RWPE1 (cell line): ENCODE data around the gene ASB2.

Experiments used
- CTCF ChIA-PET: fragments of 350-600 bp; sonication (Branson Sonifier 250); formaldehyde crosslinking; extraction: SDS; loops from one replicate; lab custom pipeline; 2021; lab: Yijun Ruan, JAX
- POLR2A ChIA-PET: fragments of 400-600 bp; formaldehyde crosslinking; extraction: SDS; loops from one replicate; lab custom pipeline; 2020; ENCODE audit warnings: antibody characterized with exemption; ENCODE audit not compliant: low non-redundant PET; lab: Yijun Ruan, JAX
- DNase-seq: peaks from one replicate; pipeline ENCODE4 v3.0.0; 2012; ENCODE audit warnings: low spot score
- H3K27ac ChIP-seq: fragments of 450-650 bp; 2 replicates; pipeline ENCODE4 v1.5.1; 2017
- TF ChIP-seq, protein P1 (sequence below): fragments of 450-650 bp; conservative IDR thresholded peaks from 2 replicates; pipeline ENCODE4 v1.5.1; 2017; ENCODE audit warnings: low read depth, mild to moderate bottlenecking

The ASB2 gene

DNA sequence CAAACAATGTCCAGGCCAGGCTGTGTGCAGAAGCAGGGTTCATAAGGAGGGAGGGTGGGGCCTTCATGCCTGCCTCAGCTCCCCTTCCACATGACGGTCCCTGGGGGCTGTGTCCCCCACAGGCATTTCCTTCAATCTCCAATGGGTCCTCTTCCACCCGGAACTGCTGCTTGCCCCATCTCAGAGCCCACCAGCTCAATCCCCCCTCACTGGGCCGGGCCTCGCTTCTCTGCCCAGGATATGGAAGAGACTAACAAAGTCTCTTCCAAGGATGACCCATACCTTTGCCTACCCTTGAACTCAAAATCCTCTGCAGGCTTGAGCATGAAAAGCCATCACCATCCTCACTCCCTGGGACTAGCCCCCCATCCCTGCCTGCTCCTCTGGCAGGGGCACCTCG is 77.6 kb downstream of the ASB2 start:
- CTCF ChIA-PET = interaction anchor here (0.6 to 1.8 kb wide), 3 partner anchors 38 to 244 kb away, joined by 3 to 9 read pairs (median 4); no protein-coding TSS in a partner anchor
- DNase-seq = no peak
- H3K27ac ChIP-seq = no peak overlapping the region
- TF ChIP-seq, protein P1, sequence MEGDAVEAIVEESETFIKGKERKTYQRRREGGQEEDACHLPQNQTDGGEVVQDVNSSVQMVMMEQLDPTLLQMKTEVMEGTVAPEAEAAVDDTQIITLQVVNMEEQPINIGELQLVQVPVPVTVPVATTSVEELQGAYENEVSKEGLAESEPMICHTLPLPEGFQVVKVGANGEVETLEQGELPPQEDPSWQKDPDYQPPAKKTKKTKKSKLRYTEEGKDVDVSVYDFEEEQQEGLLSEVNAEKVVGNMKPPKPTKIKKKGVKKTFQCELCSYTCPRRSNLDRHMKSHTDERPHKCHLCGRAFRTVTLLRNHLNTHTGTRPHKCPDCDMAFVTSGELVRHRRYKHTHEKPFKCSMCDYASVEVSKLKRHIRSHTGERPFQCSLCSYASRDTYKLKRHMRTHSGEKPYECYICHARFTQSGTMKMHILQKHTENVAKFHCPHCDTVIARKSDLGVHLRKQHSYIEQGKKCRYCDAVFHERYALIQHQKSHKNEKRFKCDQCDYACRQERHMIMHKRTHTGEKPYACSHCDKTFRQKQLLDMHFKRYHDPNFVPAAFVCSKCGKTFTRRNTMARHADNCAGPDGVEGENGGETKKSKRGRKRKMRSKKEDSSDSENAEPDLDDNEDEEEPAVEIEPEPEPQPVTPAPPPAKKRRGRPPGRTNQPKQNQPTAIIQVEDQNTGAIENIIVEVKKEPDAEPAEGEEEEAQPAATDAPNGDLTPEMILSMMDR = no peak
- POLR2A ChIA-PET = no interaction called here

DNA sequence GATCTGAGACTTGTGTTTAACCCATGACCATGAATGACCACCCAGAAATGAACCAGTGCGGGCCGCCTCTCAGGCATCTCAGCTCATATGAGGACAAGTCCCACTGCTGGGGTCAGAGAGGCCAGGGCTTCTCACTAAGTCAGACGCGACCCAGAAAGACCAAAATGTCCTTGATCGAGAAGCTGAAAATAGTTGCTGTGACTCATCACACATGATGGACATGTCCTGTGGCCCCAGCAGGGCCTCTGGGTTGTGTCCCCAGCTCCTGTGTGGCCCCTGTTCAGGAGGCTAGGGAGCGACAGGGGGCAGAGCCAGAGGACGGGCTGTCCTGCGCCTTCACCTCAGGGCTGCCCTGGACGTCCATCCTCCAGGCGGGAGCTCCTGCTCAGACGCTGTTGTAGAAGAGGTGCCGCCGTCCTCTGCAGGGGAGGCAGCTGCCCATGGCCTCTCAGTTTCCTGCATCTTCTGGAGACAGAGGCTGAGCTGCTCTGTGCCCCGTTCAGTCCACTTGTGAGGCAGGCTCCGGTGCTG is 78.2 kb downstream of the ASB2 start:
- CTCF ChIA-PET = interaction anchor here (0.6 to 1.8 kb wide), 5 partner anchors 11 to 243 kb away, joined by 3 to 9 read pairs (median 4); no protein-coding TSS in a partner anchor
- POLR2A ChIA-PET = no interaction called here
- TF ChIP-seq, protein P1 = no peak
- no peak overlapping the region for H3K27ac ChIP-seq
- no peak for DNase-seq

GRCh38 chr14:93897476-93897845 is 78.9 kb downstream of the ASB2 start:
- TF ChIP-seq, protein P1 = no peak
- DNase-seq = no peak
- POLR2A ChIA-PET = no interaction called here
- no peak overlapping the region for H3K27ac ChIP-seq
- CTCF ChIA-PET = interaction anchor here (0.6 to 1.5 kb wide), 3 partner anchors 11 to 242 kb away, joined by 3 to 4 read pairs (median 4); no protein-coding TSS in a partner anchor

- H3K27ac ChIP-seq = no peak overlapping the region
- TF ChIP-seq, protein P1 = no peak
- ChIA-PET CTCF (interaction anchor here (0.6 to 1.9 kb wide), 3 partner anchors 118 to 707 kb away, joined by 3 to 10 read pairs (median 5); no protein-coding TSS in a partner anchor), POLR2A (no interaction called here)
- DNase-seq = no peak
These were observed 81.3 kb downstream of the ASB2 start for GRCh38 chr14:93895023-93895604.

GRCh38 chr14:93893661-93894261 is 82.6 kb downstream of the ASB2 start:
- H3K27ac ChIP-seq = no peak overlapping the region
- ChIA-PET POLR2A (no interaction called here), CTCF (interaction anchor here (0.6 to 1.7 kb wide), 9 partner anchors 9 to 688 kb away, joined by 3 to 6 read pairs (median 3); no protein-coding TSS in a partner anchor)
- TF ChIP-seq, protein P1 = no peak
- DNase-seq = no peak

DNA sequence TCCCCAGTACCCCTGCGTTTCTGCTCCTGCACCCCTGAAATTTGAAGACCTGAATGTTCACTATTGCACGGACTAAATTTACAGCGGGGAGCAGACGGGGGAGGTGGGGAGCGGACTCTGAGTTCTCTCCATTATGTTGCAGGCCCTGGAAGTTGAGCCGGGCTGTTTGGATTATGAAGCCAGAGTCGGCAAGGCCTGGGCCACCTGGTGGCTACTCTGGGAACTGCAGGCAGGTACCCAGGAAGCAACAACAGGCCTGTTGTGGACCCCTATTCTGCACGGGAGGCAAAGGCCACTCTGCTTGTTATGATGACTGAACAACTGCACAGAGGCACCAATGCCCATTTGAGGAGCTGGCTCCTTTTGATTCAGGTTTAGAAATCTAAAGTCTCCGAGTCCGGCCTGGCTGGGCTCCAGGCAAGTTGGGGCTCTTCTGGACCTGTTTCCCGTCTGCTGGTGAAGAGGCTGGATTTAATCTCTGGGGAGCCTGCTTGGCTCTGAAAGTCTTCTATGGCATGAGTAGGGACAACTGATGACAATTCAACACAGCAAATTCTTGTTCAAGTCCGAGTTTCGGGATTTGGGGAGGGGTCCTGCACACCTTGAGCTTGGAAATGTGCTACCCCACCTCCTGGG is 83.3 kb downstream of the ASB2 start:
- DNase-seq = peak; percentile 56
- TF ChIP-seq, protein P1 = peak; percentile 95
- POLR2A ChIA-PET = no interaction called here
- no peak overlapping the region for H3K27ac ChIP-seq
- CTCF ChIA-PET = interaction anchor here (0.6 to 1.7 kb wide), 10 partner anchors 10 to 688 kb away, joined by 3 to 6 read pairs (median 4); no protein-coding TSS in a partner anchor
